Upper lobe of right lung (tissue), 1 donor: ENCODE measurements around the gene ADAMTS12. TPM values are rescaled to one million over a fixed set of nuclear protein-coding genes. Genes with fewer than 3 reads are reported as not detected.

Source experiments
- ATAC-seq: fragments of 200-7000 bp; cut with Tn5 transposase; one replicate; pipeline ENCODE4 v1.9.1; 2020; ENCODE audit warnings: mild to moderate bottlenecking, moderate library complexity
- DNase-seq: peaks from one replicate; pipeline ENCODE4 v3.0.0-alpha.2; 2020
- H3K27ac ChIP-seq: fragments of 200-600 bp; one replicate; pipeline ENCODE4 v1.8.0; 2022
- H3K27me3 ChIP-seq: fragments of 200-600 bp; one replicate; pipeline ENCODE4 v1.8.0; 2022; ENCODE audit warnings: mild to moderate bottlenecking
- H3K36me3 ChIP-seq: fragments of 200-600 bp; one replicate; pipeline ENCODE4 v1.8.0; 2022
- H3K4me1 ChIP-seq: fragments of 200-600 bp; one replicate; pipeline ENCODE4 v1.8.0; 2022
- H3K4me3 ChIP-seq: fragments of 200-600 bp; one replicate; pipeline ENCODE4 v1.8.0; 2022; ENCODE audit warnings: mild to moderate bottlenecking
- H3K9me3 ChIP-seq: fragments of 200-600 bp; one replicate; pipeline ENCODE4 v1.8.0; 2022
- CTCF ChIP-seq: fragments of 200-600 bp; IDR thresholded peaks from one replicate; pipeline ENCODE4 v1.8.0; 2022; ENCODE audit warnings: antibody characterized with exemption
- intact Hi-C: fragments of 100-400 bp; cut with DNase I; formaldehyde crosslinking; loops from one replicate; pipeline ENCODE4 v1.11.0; 2022
- total RNA-seq: library from RNA; stranded (reverse); fragmentation: NEBNext Ultra II Directional; extraction: Animal tissue kit (Norgen Biotek cat#: 25700); gene quantifications from one replicate; pipeline ENCODE4 v1.2.1, GENCODE V29; 2021
- donor health status: DM: no; HTN: yes; CAD: no; lungs with severe emphysema.

ADAMTS12 gene
- total RNA-seq, 1 donor from 2014 or later: 11.2 TPM

GRCh38 chr5:33735072-33735471 is 156.7 kb downstream of the ADAMTS12 start:
- no peaks in the 10 kb centered on the region for H3K27me3 ChIP-seq
- intact Hi-C loops: no loop called here
- no peak for ATAC-seq
- H3K9me3 ChIP-seq: no peaks in the 10 kb centered on the region
- H3K4me3 ChIP-seq: no peak overlapping the region
- no peaks in the 10 kb centered on the region for H3K36me3 ChIP-seq
- no peak for TF ChIP-seq CTCF
- no peak overlapping the region for H3K27ac ChIP-seq
- peaks cover 13% of the 10 kb centered on the region for H3K4me1 ChIP-seq
- DNase-seq: no peak

- Histone ChIP-seq H3K4me1 (peaks cover 13% of the 10 kb centered on the region), H3K36me3 (no peaks in the 10 kb centered on the region), H3K27ac (no peak overlapping the region), H3K27me3 (no peaks in the 10 kb centered on the region), H3K9me3 (no peaks in the 10 kb centered on the region), H3K4me3 (no peak overlapping the region)
- TF ChIP-seq CTCF: no peak
- intact Hi-C loops: no loop called here
- DNase-seq: no peak
- no peak for ATAC-seq
Observed at GRCh38 chr5:33734537-33734936, 157.3 kb downstream of the ADAMTS12 start.

GRCh38 chr5:33733225-33733624 is 158.6 kb downstream of the ADAMTS12 start:
- H3K9me3 ChIP-seq: no peaks in the 10 kb centered on the region
- ATAC-seq: no peak

GRCh38 chr5:33726422-33727165 is 165.2 kb downstream of the ADAMTS12 start:
- DNase-seq: no peak

More at GRCh38 chr5:33733225-33733624, 158.6 kb downstream of the ADAMTS12 start:
- DNase-seq: no peak
- Histone ChIP-seq H3K27ac (no peak overlapping the region), H3K36me3 (no peaks in the 10 kb centered on the region), H3K4me1 (peaks cover 13% of the 10 kb centered on the region), H3K27me3 (no peaks in the 10 kb centered on the region), H3K4me3 (no peak overlapping the region)
- intact Hi-C loops: no loop called here
- TF ChIP-seq CTCF: no peak

GRCh38 chr5:33725806-33726205 is 166.0 kb downstream of the ADAMTS12 start:
- ATAC-seq: no peak
- no peaks in the 10 kb centered on the region for H3K9me3 ChIP-seq
- no peak for DNase-seq
- H3K36me3 ChIP-seq: no peaks in the 10 kb centered on the region
- no peak overlapping the region for H3K27ac ChIP-seq
- H3K4me3 ChIP-seq: no peak overlapping the region
- intact Hi-C loops: no loop called here
- TF ChIP-seq CTCF: no peak
- no peaks in the 10 kb centered on the region for H3K27me3 ChIP-seq
- H3K4me1 ChIP-seq: no peaks in the 10 kb centered on the region

More at GRCh38 chr5:33726422-33727165, 165.2 kb downstream of the ADAMTS12 start:
- no peak for ATAC-seq
- Histone ChIP-seq H3K36me3 (no peaks in the 10 kb centered on the region), H3K9me3 (no peaks in the 10 kb centered on the region), H3K27ac (no peak overlapping the region), H3K27me3 (no peaks in the 10 kb centered on the region), H3K4me3 (no peak overlapping the region), H3K4me1 (no peaks in the 10 kb centered on the region)
- intact Hi-C loops: no loop called here
- TF ChIP-seq CTCF: no peak
